Measurements from ENCODE around the gene LIPI.

- no peak for TF ChIP-seq CTCF (conservative IDR thresholded peaks at IDR 0.05 in 1 of 2, IDR thresholded peaks at IDR 0.05 in 1 of 2; ENCODE audit: low read depth in 1 of 2, low read length in 2 of 2)
- no peak for TF ChIP-seq EZH2 (IDR thresholded peaks at IDR 0.05; ENCODE audit: low read length, missing control alignments)
Measured at GRCh38 chr21:14251336-14251735, 40.6 kb upstream of the LIPI start.

Data from fibroblast of lung (primary cell).